ENCODE results near the gene FAM32A. TPM values are rescaled to one million over a fixed set of nuclear protein-coding genes. Genes with fewer than 3 reads are reported as not detected.

The FAM32A gene
- total and polyA plus RNA-seq, 2 donors (not counting 1 experiment from before 2014, with no cell fraction given): 106 to 141 TPM

- Histone ChIP-seq H3K27me3 (ENCODE audit: control insufficient read depth, insufficient read depth, low read length) (no peaks in the 10 kb centered on the region), H4K20me1 (ENCODE audit: control insufficient read depth, extremely low read depth, insufficient read depth, low read length) (no peaks in the 10 kb centered on the region), H2AFZ (ENCODE audit: low read length) (no peak overlapping the region), H3K36me3 (ENCODE audit: control insufficient read depth, insufficient read depth, low read length) (peaks cover 42% of the 10 kb centered on the region), H3K9me3 (ENCODE audit: control insufficient read depth, insufficient read depth, low read depth, low read length) (no peaks in the 10 kb centered on the region), H3K4me2 (ENCODE audit: extremely low read depth, insufficient read depth, low read length) (no peak overlapping the region), H3K4me1 (ENCODE audit: control insufficient read depth, extremely low read depth, insufficient read depth, low read length) (no peaks in the 10 kb centered on the region), H3K27ac (ENCODE audit: insufficient read depth, low read length) (no peak overlapping the region), H3K4me3 (replicated peaks in 1 of 4; ENCODE audit: control extremely low read depth in 1 of 4, insufficient read depth in 1 of 4, low read depth in 3 of 4, low read length in 4 of 4) (no peak overlapping the region), H3K79me2 (ENCODE audit: control insufficient read depth, insufficient read depth, low read length) (peaks cover 23% of the 10 kb centered on the region), H3K9ac (ENCODE audit: insufficient read depth, low read length) (no peak overlapping the region)
- no peak for DNase-seq (ENCODE audit: low read depth in 2 of 2)
- TF ChIP-seq, protein P1, sequence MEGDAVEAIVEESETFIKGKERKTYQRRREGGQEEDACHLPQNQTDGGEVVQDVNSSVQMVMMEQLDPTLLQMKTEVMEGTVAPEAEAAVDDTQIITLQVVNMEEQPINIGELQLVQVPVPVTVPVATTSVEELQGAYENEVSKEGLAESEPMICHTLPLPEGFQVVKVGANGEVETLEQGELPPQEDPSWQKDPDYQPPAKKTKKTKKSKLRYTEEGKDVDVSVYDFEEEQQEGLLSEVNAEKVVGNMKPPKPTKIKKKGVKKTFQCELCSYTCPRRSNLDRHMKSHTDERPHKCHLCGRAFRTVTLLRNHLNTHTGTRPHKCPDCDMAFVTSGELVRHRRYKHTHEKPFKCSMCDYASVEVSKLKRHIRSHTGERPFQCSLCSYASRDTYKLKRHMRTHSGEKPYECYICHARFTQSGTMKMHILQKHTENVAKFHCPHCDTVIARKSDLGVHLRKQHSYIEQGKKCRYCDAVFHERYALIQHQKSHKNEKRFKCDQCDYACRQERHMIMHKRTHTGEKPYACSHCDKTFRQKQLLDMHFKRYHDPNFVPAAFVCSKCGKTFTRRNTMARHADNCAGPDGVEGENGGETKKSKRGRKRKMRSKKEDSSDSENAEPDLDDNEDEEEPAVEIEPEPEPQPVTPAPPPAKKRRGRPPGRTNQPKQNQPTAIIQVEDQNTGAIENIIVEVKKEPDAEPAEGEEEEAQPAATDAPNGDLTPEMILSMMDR (conservative IDR thresholded peaks at IDR 0.05 in 1 of 2, IDR thresholded peaks at IDR 0.05 in 1 of 2; ENCODE audit: low read depth in 1 of 2, low read length in 2 of 2): no peak
- no peak for TF ChIP-seq EZH2 (IDR thresholded peaks at IDR 0.05; ENCODE audit: low read length, missing control alignments)
Observed at GRCh38 chr19:16226184-16226591, 41.0 kb downstream of the FAM32A start.

DNA sequence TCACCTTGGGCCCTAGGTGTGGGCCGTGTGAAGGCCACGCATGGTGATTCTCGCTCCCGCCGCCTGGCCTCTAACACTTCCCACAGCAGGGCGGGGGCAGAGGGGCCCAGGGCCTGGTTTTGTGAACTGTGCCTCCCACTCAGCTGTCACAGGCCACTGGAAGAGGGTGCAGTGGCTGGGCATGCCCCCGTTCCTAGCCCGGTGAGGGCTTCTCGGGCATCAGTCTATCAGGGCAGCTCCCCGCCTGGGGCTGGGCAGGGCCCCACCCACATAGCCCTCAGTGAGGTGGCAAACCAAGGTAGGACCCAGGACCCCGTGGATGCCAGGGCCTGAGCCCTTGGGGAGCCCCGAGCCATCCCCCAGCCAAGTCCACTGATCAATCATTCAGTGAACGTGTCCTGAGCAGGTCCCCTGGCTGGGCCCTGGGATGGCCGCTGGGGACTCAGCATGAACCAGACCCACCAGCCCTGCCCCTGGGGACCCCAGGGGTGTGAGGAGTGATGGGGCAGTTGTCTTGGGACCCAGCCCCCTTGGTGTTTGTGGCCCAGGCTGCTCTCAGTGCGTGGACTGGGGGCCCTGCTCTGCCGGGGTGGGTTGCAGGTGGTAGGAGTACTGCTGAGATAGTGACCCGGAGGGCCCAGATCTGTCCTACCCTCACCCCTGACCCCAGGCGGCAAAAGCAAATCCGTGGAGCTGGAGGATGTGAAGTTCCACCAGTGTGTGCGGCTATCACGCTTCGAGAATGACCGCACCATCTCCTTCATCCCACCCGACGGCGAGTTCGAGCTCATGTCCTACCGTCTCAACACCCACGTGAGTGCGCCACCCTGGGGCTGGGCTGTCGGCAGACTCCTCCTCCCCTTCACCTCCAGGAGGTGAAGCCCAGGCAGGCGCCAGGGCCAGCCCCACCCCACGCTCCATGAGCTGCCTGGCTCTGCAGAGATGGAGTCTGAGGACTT is 41.9 kb downstream of the FAM32A start:
- DNase-seq (ENCODE audit: low read depth in 2 of 2): no peak
- peaks cover 44% of the 10 kb centered on the region for H3K36me3 ChIP-seq (ENCODE audit: control insufficient read depth, insufficient read depth, low read length)
- no peaks in the 10 kb centered on the region for H3K27me3 ChIP-seq (ENCODE audit: control insufficient read depth, insufficient read depth, low read length)
- peaks cover 23% of the 10 kb centered on the region for H3K79me2 ChIP-seq (ENCODE audit: control insufficient read depth, insufficient read depth, low read length)
- no peak overlapping the region for H3K27ac ChIP-seq (ENCODE audit: insufficient read depth, low read length)
- no peak overlapping the region for H3K4me2 ChIP-seq (ENCODE audit: extremely low read depth, insufficient read depth, low read length)
- H3K4me3 ChIP-seq (replicated peaks in 1 of 4; ENCODE audit: control extremely low read depth in 1 of 4, insufficient read depth in 1 of 4, low read depth in 3 of 4, low read length in 4 of 4): no peak overlapping the region
- TF ChIP-seq, protein P1 (conservative IDR thresholded peaks at IDR 0.05 in 1 of 2, IDR thresholded peaks at IDR 0.05 in 1 of 2; ENCODE audit: low read depth in 1 of 2, low read length in 2 of 2): no peak
- TF ChIP-seq EZH2 (IDR thresholded peaks at IDR 0.05; ENCODE audit: low read length, missing control alignments): no peak
- no peaks in the 10 kb centered on the region for H3K4me1 ChIP-seq (ENCODE audit: control insufficient read depth, extremely low read depth, insufficient read depth, low read length)
- no peak overlapping the region for H3K9ac ChIP-seq (ENCODE audit: insufficient read depth, low read length)
- no peaks in the 10 kb centered on the region for H4K20me1 ChIP-seq (ENCODE audit: control insufficient read depth, extremely low read depth, insufficient read depth, low read length)
- H2AFZ ChIP-seq (ENCODE audit: low read length): no peak overlapping the region
- no peaks in the 10 kb centered on the region for H3K9me3 ChIP-seq (ENCODE audit: control insufficient read depth, insufficient read depth, low read depth, low read length)

DNA sequence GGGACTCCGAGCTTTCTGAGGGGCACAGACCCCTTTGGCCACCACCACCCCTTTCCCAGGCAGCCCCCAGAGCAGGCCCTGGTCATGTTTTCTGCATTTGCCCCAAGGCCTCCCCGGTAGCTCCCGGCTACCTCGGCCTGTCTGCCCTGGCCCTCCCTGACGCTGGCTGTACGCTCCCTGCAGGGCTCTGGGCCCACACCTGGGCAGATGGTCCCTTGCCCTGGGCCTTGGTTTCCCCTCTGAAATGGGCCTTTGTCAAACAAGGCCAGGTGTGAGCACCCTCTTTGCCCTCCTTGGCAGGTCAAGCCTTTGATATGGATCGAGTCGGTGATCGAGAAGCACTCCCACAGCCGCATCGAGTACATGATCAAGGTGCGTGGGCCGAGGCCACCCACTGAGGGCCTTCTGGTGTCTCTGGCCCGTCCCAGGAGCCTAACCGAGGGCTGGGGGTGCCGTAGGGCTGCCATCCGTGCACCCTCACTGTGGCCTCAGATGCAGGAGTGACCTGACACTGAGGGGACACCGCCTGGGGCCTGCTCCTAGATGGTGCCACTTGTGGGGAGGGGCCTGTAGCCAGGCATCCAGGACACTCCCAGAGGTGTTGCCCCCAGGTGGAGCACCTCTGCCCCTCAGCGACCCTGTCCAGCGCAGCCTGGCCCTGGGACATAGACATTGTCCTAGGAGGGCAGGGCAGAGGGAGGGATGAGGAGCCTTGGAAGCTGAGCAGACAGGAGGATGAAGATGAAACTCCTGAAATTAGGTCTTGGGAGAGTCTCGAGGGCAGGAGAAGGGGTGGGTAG is 42.8 kb downstream of the FAM32A start:
- Histone ChIP-seq H3K4me1 (ENCODE audit: control insufficient read depth, extremely low read depth, insufficient read depth, low read length) (no peaks in the 10 kb centered on the region), H3K9ac (ENCODE audit: insufficient read depth, low read length) (no peak overlapping the region), H3K4me3 (replicated peaks in 1 of 4; ENCODE audit: control extremely low read depth in 1 of 4, insufficient read depth in 1 of 4, low read depth in 3 of 4, low read length in 4 of 4) (no peak overlapping the region), H3K4me2 (ENCODE audit: extremely low read depth, insufficient read depth, low read length) (no peak overlapping the region), H4K20me1 (ENCODE audit: control insufficient read depth, extremely low read depth, insufficient read depth, low read length) (no peaks in the 10 kb centered on the region), H2AFZ (ENCODE audit: low read length) (no peak overlapping the region), H3K27ac (ENCODE audit: insufficient read depth, low read length) (no peak overlapping the region), H3K27me3 (ENCODE audit: control insufficient read depth, insufficient read depth, low read length) (no peaks in the 10 kb centered on the region), H3K36me3 (ENCODE audit: control insufficient read depth, insufficient read depth, low read length) (peaks cover 47% of the 10 kb centered on the region), H3K79me2 (ENCODE audit: control insufficient read depth, insufficient read depth, low read length) (peaks cover 22% of the 10 kb centered on the region), H3K9me3 (ENCODE audit: control insufficient read depth, insufficient read depth, low read depth, low read length) (no peaks in the 10 kb centered on the region)
- no peak for DNase-seq (ENCODE audit: low read depth in 2 of 2)
- no peak for TF ChIP-seq EZH2 (IDR thresholded peaks at IDR 0.05; ENCODE audit: low read length, missing control alignments)
- TF ChIP-seq, protein P1 (conservative IDR thresholded peaks at IDR 0.05 in 1 of 2, IDR thresholded peaks at IDR 0.05 in 1 of 2; ENCODE audit: low read depth in 1 of 2, low read length in 2 of 2): no peak
